IMR-90 (cell line): ENCODE results near the gene CELA2B. TPM values are rescaled to one million over a fixed set of nuclear protein-coding genes. Genes with fewer than 3 reads are reported as not detected.

Experiments
- ATAC-seq: fragments of 200-7000 bp; cut with Tn5 transposase; 2 replicates; pipeline ENCODE4 v1.9.1; 2020; ENCODE audit warnings: low read depth, mild to moderate bottlenecking, moderate library complexity
- BruUV-seq: library from RNA; stranded (reverse); fragments of 400-500 nt; replicated peaks from 2 replicates; lab custom pipeline; 2021; lab: Mats Ljungman, UMichigan
- CTCF ChIA-PET: fragments of 300-600 bp; formaldehyde crosslinking; extraction: SDS; loops from one replicate; lab custom pipeline; 2021; ENCODE audit warnings: antibody characterized with exemption; lab: Yijun Ruan, JAX
- POLR2A ChIA-PET: fragments of 300-600 bp; sonication (Branson Sonifier 250); formaldehyde crosslinking; loops from one replicate; lab custom pipeline; 2022; ENCODE audit warnings: antibody characterized with exemption; ENCODE audit not compliant: unreplicated experiment; lab: Charles Lee
- DNase-seq: peaks from one replicate; pipeline ENCODE4 v3.0.0; 2013
- H2AFZ ChIP-seq: replicated peaks from 2 replicates; pipeline ENCODE3; 2013; ENCODE audit warnings: low read length, mild to moderate bottlenecking; ENCODE audit not compliant: poor library complexity
- H2AK5ac ChIP-seq: 2 replicates; pipeline ENCODE4 v1.6.1; 2013; ENCODE audit warnings: low read depth, low read length, inconsistent platforms
- H2AK9ac ChIP-seq: replicated peaks from 2 replicates; pipeline ENCODE3; 2013; ENCODE audit warnings: mild to moderate bottlenecking, low read depth, low read length, moderate library complexity; ENCODE audit not compliant: poor library complexity
- H2BK120ac ChIP-seq: 2 replicates; pipeline ENCODE4 v1.6.1; 2013; ENCODE audit warnings: low read depth, low read length, inconsistent platforms
- H2BK15ac ChIP-seq: 3 replicates; pipeline ENCODE4 v1.6.1; 2013; ENCODE audit warnings: low read depth, low read length, inconsistent platforms
- H2BK20ac ChIP-seq: 2 replicates; pipeline ENCODE4 v1.6.1; 2013; ENCODE audit warnings: low read depth, mild to moderate bottlenecking, inconsistent platforms, low read length, moderate library complexity
- H2BK5ac ChIP-seq: 2 replicates; pipeline ENCODE4 v1.6.1; 2013; ENCODE audit warnings: mild to moderate bottlenecking, low read depth, low read length, inconsistent platforms; ENCODE audit not compliant: poor library complexity, severe bottlenecking
- H3K14ac ChIP-seq: replicated peaks from 2 replicates; pipeline ENCODE4 v1.6.1; 2013; ENCODE audit warnings: low read depth, low read length, inconsistent platforms
- H3K18ac ChIP-seq: 2 replicates; pipeline ENCODE4 v1.6.1; 2013; ENCODE audit warnings: low read depth, low read length, control low read depth
- H3K23ac ChIP-seq: 2 replicates; pipeline ENCODE4 v1.6.1; 2013; ENCODE audit warnings: low read depth, low read length, inconsistent platforms
- H3K27ac ChIP-seq: 2 replicates; pipeline ENCODE4 v1.5.1; 2013; ENCODE audit warnings: mild to moderate bottlenecking, control low read depth, low read length; ENCODE audit not compliant: insufficient read depth
- H3K27me3 ChIP-seq: 2 replicates; pipeline ENCODE4 v1.6.1; 2013; ENCODE audit warnings: low read length; ENCODE audit not compliant: control insufficient read depth, insufficient read depth
- H3K36me3 ChIP-seq: 2 replicates; pipeline ENCODE4 v1.6.1; 2013; ENCODE audit warnings: low read length, mixed read lengths; ENCODE audit not compliant: control insufficient read depth, insufficient read depth
- H3K4ac ChIP-seq: 2 replicates; pipeline ENCODE4 v1.6.1; 2013; ENCODE audit warnings: low read depth, low read length, inconsistent platforms
- H3K4me1 ChIP-seq: 2 replicates; pipeline ENCODE4 v1.6.1; 2013; ENCODE audit warnings: low read length, mixed read lengths; ENCODE audit not compliant: control insufficient read depth, insufficient read depth
- H3K4me2 ChIP-seq: 2 replicates; pipeline ENCODE4 v1.6.1; 2013; ENCODE audit warnings: low read depth, mild to moderate bottlenecking, control low read depth, low read length, moderate library complexity
- H3K4me3 ChIP-seq: 2 replicates; pipeline ENCODE4 v1.5.1; 2013; ENCODE audit warnings: low read depth, mild to moderate bottlenecking, control low read depth, low read length, moderate library complexity; ENCODE audit not compliant: insufficient read depth
- H3K56ac ChIP-seq: 2 replicates; pipeline ENCODE4 v1.6.1; 2013; ENCODE audit warnings: low read length, inconsistent platforms; ENCODE audit not compliant: insufficient read depth; ENCODE audit errors: extremely low read depth
- H3K79me1 ChIP-seq, 2 experiments: 2 replicates each; pipeline ENCODE4 v1.6.1; 2013; ENCODE audit warnings: low read length in 2 of 2, inconsistent platforms in 1 of 2, low read depth in 1 of 2
- H3K9ac ChIP-seq: 2 replicates; pipeline ENCODE4 v1.6.1; 2013; ENCODE audit warnings: low read depth, low read length, control low read depth
- H3K9me1 ChIP-seq: 2 replicates; pipeline ENCODE4 v1.6.1; 2013; ENCODE audit warnings: low read length, inconsistent platforms; ENCODE audit not compliant: insufficient read depth
- H3K9me3 ChIP-seq: 2 replicates; pipeline ENCODE4 v1.6.1; 2013; ENCODE audit warnings: low read length; ENCODE audit not compliant: control insufficient read depth, insufficient read depth
- H4K20me1 ChIP-seq: 2 replicates; pipeline ENCODE4 v1.6.1; 2013; ENCODE audit warnings: low read length, inconsistent platforms; ENCODE audit not compliant: insufficient read depth
- H4K5ac ChIP-seq: 2 replicates; pipeline ENCODE4 v1.6.1; 2013; ENCODE audit warnings: mild to moderate bottlenecking, low read depth, low read length, control low read depth
- H4K8ac ChIP-seq, 2 experiments: 2 replicates each; pipeline ENCODE4 v1.6.1; 2013; ENCODE audit warnings: low read depth in 2 of 2, low read length in 2 of 2, control low read depth in 1 of 2, inconsistent platforms in 1 of 2
- H4K91ac ChIP-seq: 2 replicates; pipeline ENCODE4 v1.6.1; 2013; ENCODE audit warnings: low read depth, low read length, inconsistent platforms; ENCODE audit not compliant: insufficient read depth
- BHLHE40 ChIP-seq: fragments of 150-350 bp; IDR thresholded peaks from 2 replicates; pipeline ENCODE4 v1.6.1; 2016; ENCODE audit warnings: mild to moderate bottlenecking, low read depth, low read length
- CEBPB ChIP-seq: IDR thresholded peaks from 2 replicates; pipeline ENCODE4 v1.6.1; 2012; ENCODE audit warnings: low read depth, low read length, improper control_type of control experiment
- CHD1 ChIP-seq: IDR thresholded peaks from 2 replicates; pipeline ENCODE4 v1.6.1; 2012; ENCODE audit warnings: low read depth, low read length, improper control_type of control experiment
- CTCF ChIP-seq: conservative IDR thresholded peaks from 2 replicates; pipeline ENCODE4 v1.5.1; 2012; ENCODE audit warnings: mild to moderate bottlenecking, low read depth, low read length, improper control_type of control experiment
- ELK1 ChIP-seq: fragments of 150-350 bp; IDR thresholded peaks from 2 replicates; pipeline ENCODE4 v1.6.1; 2016; ENCODE audit warnings: low read depth, mild to moderate bottlenecking, low read length, moderate library complexity, borderline replicate concordance
- FOS ChIP-seq: fragments of 150-350 bp; IDR thresholded peaks from 2 replicates; pipeline ENCODE4 v1.6.1; 2016; ENCODE audit warnings: low read depth, low read length
- MAFK ChIP-seq: IDR thresholded peaks from 2 replicates; pipeline ENCODE4 v1.6.1; 2012; ENCODE audit warnings: low read depth, low read length, improper control_type of control experiment
- MAZ ChIP-seq: IDR thresholded peaks from 2 replicates; pipeline ENCODE4 v1.6.1; 2012; ENCODE audit warnings: low read depth, mild to moderate bottlenecking, low read length, improper control_type of control experiment, moderate library complexity, borderline replicate concordance
- MXI1 ChIP-seq: IDR thresholded peaks from 2 replicates; pipeline ENCODE4 v1.6.1; 2012; ENCODE audit warnings: low read depth, mild to moderate bottlenecking, low read length, moderate library complexity, borderline replicate concordance
- NFE2L2 ChIP-seq: fragments of 150-350 bp; IDR thresholded peaks from 2 replicates; pipeline ENCODE4 v1.6.1; 2016; ENCODE audit warnings: low read depth, mild to moderate bottlenecking, low read length
- POLR2A ChIP-seq: IDR thresholded peaks from 2 replicates; pipeline ENCODE4 v1.6.1; 2012; ENCODE audit warnings: mild to moderate bottlenecking, low read depth, low read length
- RAD21 ChIP-seq: IDR thresholded peaks from 2 replicates; pipeline ENCODE4 v1.6.1; 2012; ENCODE audit warnings: low read length, improper control_type of control experiment
- RCOR1 ChIP-seq: IDR thresholded peaks from 2 replicates; pipeline ENCODE4 v1.6.1; 2012; ENCODE audit warnings: mild to moderate bottlenecking, low read length, improper control_type of control experiment; ENCODE audit not compliant: insufficient replicate concordance
- RFX5 ChIP-seq: IDR thresholded peaks from 2 replicates; pipeline ENCODE4 v1.8.0; 2012; ENCODE audit warnings: low read depth, mild to moderate bottlenecking, low read length, moderate library complexity
- SMC3 ChIP-seq: fragments of 150-350 bp; IDR thresholded peaks from 2 replicates; pipeline ENCODE4 v1.6.1; 2016; ENCODE audit warnings: low read depth, mild to moderate bottlenecking, antibody characterized with exemption, low read length, moderate library complexity
- WGBS, 2 experiments: methylation state at CpG; one replicate each; pipeline versions ENCODE4 v1.1.5 to v1.1.7; 2013; ENCODE audit warnings: missing lambda C conversion rate in 2 of 2; ENCODE audit not compliant: insufficient read length in 1 of 2; ENCODE audit errors: extremely low coverage in 2 of 2; 5-methylcytosine and 5-hydroxymethylcytosine counted together
- dilution Hi-C: fragments of 300-500 bp; cut with HindIII; formaldehyde crosslinking; loops from one replicate; pipeline ENCODE4 v1.14.3; 2018; ENCODE audit warnings: low sequenced_read_pairs; ENCODE audit not compliant: unreplicated experiment
- in situ Hi-C: fragments of 300-500 bp; cut with MboI; formaldehyde crosslinking; loops from 3 replicates; pipeline ENCODE4 v1.14.3; 2019; ENCODE audit warnings: low sequenced_read_pairs, inconsistent platforms, mixed read lengths
- intact Hi-C: fragments of 100-400 bp; cut with micrococcal nuclease; formaldehyde crosslinking; loops from 2 replicates; pipeline ENCODE4 v1.10.0; 2022
- polyA plus RNA-seq, 3 experiments: library from polyadenylated mRNA; depleted of rRNA; stranded (reverse); fragments of >200 nt; gene quantifications; 2 replicates each; pipeline ENCODE4 v1.2.3, GENCODE V29; 2012; ENCODE audit warnings: low replicate concordance in 1 of 3
- total RNA-seq: library from RNA; depleted of rRNA; stranded (reverse); fragments of >200 nt; gene quantifications from 2 replicates; pipeline ENCODE4 v1.2.3, GENCODE V29; 2012
- TF ChIP-seq, protein P1 (sequence below): fragments of 150-350 bp; IDR thresholded peaks from 2 replicates; pipeline ENCODE4 v1.6.1; 2017; ENCODE audit warnings: mild to moderate bottlenecking, antibody characterized with exemption, low read length, low read depth

CELA2B gene
- total and polyA plus RNA-seq, 2 of the 4 experiments (the other 2 are of a cell fraction): not detected

GRCh38 chr1:15519625-15520024, 43.7 kb downstream of the CELA2B start:
- no peaks in the 10 kb centered on the region for H3K4me1 ChIP-seq

More at GRCh38 chr1:15519625-15520024, 43.7 kb downstream of the CELA2B start:
- no peak for ATAC-seq
- Histone ChIP-seq H4K5ac (no peak overlapping the region), H4K91ac (no peak overlapping the region), H3K4me3 (no peak overlapping the region), H2AFZ (no peak overlapping the region), H3K4me2 (no peak overlapping the region), H3K23ac (no peak overlapping the region), H3K56ac (no peak overlapping the region), H2BK15ac (no peak overlapping the region), H3K79me1 (peaks cover 0 to 16% of the 10 kb centered on the region in 2 experiments; a peak in 2 of 4 replicates), H2BK20ac (no peak overlapping the region), H4K8ac (no peak overlapping the region), H3K9me3 (no peaks in the 10 kb centered on the region), H2AK9ac (no peak overlapping the region), H3K4ac (no peak overlapping the region), H4K20me1 (no peaks in the 10 kb centered on the region; the same call in none of the 2 replicates), H3K18ac (no peak overlapping the region), H2AK5ac (no peak overlapping the region), H2BK120ac (no peak overlapping the region), H3K9ac (no peak overlapping the region), H3K14ac (no peak overlapping the region), H3K27me3 (no peaks in the 10 kb centered on the region), H3K27ac (no peak overlapping the region), H3K36me3 (peaks cover 2% of the 10 kb centered on the region; the same call in 1 of the 2 replicates), H2BK5ac (no peak overlapping the region), H3K9me1 (peaks cover 10% of the 10 kb centered on the region)
- in situ Hi-C loops: no loop called here
- POLR2A ChIA-PET: no interaction called here
- DNase-seq: no peak
- TF ChIP-seq RAD21 (no peak), CHD1 (no peak), CEBPB (no peak), RCOR1 (no peak), RFX5 (no peak), SMC3 (no peak), BHLHE40 (no peak), FOS (no peak), NFE2L2 (no peak), POLR2A (no peak), MAFK (no peak), CTCF (no peak), MXI1 (no peak), ELK1 (no peak), MAZ (no peak)
- TF ChIP-seq, protein P1, sequence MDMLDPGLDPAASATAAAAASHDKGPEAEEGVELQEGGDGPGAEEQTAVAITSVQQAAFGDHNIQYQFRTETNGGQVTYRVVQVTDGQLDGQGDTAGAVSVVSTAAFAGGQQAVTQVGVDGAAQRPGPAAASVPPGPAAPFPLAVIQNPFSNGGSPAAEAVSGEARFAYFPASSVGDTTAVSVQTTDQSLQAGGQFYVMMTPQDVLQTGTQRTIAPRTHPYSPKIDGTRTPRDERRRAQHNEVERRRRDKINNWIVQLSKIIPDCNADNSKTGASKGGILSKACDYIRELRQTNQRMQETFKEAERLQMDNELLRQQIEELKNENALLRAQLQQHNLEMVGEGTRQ: no peak
- dilution Hi-C loops: no loop called here
- CTCF ChIA-PET: no interaction called here
- intact Hi-C loops: loop anchor here (5.0 kb wide), 1 partner anchor 197 kb away; no protein-coding TSS in a partner anchor
- WGBS, 2 experiments: no CpG with 5 or more reads among the region's 3 CpGs
- no TSS peak for BruUV-seq
